Activated effector memory CD4-positive, alpha-beta T cell treated with Interleukin-2 at 50 U/mL for 16 hours (primary cell): ENCODE measurements around the gene FER.
"Not testable (repeated sequence)": the region's sequence is repeated elsewhere in the genome, so short reads cannot be mapped to it uniquely, and the experiment has no call there.

Source experiments
- DNase-seq: peaks from one replicate; pipeline ENCODE4 v3.0.0-alpha.2; 2020

FER gene

DNA sequence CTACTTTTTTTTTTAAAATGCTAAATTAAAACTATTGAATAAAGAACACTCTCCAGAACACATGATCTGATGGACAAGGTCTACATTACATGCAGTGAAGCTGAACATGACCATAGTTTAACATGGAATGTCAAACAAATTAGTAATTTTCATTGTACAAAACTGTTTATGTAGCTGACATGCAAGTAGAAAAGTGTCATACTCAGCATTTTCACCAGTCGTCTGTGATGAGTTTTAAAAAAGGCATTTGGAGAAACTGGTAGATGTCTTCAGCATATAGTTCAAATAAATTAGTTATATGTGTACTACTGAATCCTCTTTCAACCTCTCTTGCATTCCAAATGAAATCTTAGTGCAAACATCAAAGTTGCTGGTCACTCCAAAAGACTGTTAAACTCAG, 301.9 kb downstream of the FER start:
- DNase-seq, result no peak

DNA sequence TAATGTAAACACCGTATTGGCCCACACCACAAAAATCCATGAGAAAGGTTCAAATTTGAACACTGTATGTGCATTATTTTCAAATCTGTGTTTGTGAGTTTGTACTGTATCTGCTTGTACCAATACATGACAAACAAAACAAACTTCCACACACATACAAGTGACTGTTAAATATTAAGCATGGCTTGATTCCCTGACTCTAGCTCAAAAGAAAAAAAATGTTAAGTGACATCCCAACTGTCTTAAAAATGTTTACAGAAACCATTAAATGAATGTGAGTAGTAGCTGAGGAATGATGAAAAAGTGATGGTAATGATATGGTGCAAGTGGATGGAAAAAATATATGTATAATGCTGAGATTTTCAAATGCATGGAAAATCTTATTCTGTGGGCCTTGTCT, 302.6 kb downstream of the FER start:
- DNase-seq, result not testable (repeated sequence)

DNA sequence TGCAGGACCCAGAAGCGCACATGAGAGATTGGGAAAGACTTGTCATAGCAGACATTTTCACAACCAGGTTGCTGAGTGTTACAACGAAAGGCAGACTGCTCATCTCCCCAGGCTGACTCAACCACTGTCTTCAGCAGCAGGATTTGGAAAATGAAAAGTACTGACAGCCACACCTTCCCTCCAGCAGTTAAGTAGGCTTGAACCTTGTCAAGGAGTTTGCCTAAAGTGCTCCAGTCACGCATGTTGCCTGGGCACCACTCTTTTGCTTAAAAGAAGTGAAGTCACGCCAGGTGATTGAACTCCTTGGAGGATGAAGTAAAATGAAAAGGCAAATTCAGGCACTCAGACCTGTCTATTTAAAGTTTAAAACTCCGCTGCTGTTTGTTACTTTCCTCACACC, 304.5 kb downstream of the FER start:
- not testable (repeated sequence) for DNase-seq

DNA sequence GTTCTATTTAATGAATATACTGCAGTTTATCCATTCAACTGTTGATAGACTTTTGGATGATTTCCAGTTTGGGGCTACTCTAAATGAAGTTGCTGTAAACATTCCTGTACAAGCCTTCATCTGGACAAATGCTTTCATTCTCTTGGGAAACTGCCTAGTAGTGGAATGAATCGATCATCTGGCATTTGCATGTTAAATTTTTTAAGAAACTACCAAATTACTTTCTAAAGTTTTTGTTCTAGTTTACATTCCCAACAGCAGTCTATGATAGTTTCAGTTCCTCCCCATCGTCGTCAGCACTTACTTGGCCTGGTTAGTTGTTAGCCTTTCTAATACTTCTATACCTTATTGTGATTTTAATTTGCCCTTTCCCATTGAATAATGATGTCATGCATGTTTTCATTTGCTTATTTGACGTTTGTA, 306.3 kb downstream of the FER start:
- DNase-seq, result no peak

DNA sequence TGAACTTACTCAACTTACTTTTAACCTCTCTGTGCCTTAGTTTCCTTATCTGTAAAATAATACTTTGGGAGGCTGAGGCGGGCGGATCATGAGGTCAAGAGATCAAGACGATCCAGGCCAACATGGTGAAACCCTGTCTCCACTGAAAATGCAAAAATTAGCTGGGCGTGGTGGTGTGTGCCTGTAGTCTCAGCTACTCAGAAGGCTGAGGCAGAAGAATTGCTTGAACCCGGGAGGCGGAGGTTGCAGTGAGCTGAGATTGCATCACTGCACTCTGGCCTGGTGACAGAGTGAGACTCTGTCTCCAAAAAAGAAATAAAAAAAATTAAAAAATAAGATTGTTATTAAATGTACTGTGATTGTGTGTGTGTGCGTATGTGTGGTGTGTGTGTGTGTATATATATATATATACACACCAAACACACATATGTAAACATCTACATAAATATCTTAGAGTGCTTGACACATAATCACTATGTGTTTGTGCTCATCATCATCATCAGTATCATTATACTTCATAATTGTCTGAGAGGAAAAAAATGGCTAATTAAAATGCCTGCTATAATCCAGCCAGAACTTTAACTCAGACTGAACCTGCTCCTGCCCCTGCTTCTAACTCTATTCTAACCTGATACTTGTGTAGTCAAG, 312.8 kb downstream of the FER start:
- no peak for DNase-seq

DNA sequence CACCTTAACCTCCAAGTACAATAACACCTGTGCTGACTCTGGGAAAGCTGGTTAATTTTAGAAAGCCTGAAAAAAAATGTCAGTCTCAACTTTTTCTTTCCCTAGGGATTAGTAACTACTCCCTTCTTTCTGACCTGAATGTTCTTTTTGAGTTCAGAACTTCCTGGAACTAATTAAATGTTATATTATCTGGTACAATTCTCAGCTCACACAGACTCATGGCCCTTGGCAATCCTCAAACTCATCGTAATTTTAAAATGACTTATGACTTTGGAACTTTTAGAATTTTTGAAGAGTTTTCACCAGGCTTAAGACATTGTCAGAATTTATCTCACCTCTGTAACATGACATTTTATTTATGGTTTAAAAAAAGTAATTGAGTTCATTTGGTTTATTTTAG, 315.0 kb downstream of the FER start:
- DNase-seq, result no peak

DNA sequence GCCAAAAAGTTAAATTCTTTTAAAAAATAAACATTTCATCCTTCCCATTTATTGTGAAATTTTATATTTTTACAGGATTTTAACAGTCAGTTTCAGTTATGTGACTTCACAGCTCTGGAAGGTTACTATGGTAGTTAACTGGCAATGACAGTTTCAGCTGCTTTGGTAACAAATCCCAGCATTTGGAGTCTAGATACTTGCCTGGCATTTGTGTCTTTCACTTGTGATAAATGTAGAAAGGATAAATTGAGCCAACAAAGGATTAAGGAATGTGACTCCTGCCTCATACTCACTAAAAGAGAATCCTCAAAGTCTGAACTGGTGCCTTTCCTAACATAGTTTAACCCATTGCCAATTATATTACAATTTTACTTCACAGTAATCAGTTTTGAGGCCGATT, 315.5 kb downstream of the FER start:
- no peak for DNase-seq

DNA sequence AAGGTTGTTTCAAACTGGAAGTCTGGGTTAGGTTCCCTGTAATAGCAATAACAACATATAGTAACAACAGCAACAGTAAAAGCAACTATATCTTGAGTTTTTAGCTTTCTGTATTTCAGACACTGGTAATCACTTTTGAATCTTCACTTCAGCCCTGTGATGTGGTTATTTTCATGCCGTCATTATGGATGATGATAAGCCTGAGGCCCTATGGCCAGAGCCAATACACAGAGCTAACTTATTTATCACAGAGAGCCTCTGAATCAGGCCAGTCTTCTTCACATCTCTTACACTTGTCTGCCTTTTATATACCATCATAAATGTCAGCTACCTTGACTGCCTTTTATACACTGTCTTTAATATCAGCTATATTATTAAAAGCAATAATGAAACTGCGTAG, 329.0 kb downstream of the FER start:
- DNase-seq, result no peak

DNA sequence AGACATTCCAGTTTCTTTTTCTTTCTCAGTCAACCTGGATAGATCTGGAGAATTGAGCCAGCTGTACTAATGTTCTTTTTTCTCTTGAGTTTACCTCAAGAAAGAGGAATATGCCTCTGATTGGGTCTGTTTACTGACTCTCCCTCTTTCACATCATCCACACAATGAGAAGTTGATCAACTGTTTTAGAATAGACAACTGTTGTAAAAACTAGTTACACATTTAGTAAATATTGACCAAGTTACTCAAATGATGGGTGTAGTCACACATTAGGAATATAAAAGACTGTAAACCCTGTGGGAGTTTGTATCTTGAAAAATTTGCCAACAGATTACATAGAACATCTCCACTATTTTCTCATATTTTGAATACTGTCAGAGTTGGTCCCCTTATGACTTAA, 330.8 kb downstream of the FER start:
- no peak for DNase-seq

DNA sequence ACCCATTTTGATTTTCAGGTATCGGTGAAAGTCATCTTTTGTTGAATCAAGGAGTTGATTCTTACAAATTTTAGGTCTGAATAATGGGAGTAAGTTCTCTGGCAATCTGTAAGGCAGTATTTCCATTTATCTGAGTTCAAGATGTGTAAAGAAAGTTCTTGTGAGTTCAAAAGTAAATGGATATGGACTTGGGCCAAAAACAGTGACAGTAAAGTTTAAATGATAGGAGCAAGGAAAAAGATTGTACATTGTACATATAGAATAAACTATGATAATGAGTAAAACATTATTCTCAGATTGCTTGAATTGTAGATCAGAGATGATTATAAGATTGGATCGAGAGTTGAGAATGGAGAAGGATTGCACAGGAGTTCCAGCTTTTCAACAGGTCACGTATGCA, 332.8 kb downstream of the FER start:
- DNase-seq, result no peak

DNA sequence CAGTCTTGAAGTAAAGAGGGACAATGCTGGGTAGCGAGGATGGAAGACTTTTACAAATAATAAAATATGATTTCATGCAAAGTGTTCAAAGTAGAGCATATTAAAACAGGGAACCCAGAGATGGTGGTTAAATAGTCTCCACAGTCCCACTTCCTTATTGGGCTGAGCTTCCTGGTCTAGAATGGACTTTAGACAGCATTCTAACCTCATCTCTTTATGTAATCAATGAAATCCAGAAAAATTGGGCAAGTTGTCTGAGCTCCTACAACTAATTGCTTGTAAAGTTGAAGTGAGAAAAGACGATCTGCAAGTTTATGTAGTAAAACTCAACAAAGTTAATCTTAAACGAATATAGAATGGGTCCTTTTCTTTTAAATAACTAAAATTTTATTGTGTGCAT, 333.2 kb downstream of the FER start:
- no peak for DNase-seq

DNA sequence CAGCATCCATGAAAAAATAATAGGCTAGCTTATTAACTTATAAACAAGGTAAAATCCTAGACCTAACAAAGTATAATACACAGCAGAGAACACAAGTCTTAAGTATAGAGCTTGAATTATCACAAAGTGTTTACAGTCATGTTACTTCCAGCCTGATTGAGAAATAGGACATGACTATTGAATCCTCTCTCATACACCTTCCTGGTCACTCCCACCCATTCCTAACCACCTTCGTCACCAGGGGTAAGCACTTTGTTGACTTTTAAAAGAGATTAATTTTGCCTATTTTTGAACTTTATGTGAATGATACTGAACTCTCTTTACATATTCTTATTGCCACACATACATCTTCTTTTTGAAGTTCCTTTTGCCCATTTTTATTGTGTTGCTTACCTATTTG, 336.2 kb downstream of the FER start:
- DNase-seq, result no peak

DNA sequence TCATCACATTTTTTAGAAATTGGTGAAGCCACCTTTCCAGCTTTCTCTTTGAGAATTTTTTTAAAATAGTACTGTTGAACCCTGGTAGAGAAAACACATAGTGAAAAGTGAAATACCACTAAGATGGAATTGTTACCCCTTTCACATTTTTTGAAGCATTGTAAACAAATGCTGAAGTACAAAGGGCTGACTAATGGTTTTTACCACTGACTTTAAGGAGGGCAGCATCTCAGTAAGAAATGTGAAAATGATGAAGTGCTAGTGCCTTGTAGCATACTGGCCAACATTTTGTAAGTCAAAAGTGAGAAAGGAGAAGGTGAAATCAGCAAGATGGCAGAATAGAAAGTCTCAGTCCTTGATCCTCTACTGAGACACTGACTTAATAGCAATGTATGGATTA, 341.5 kb downstream of the FER start:
- no peak for DNase-seq

DNA sequence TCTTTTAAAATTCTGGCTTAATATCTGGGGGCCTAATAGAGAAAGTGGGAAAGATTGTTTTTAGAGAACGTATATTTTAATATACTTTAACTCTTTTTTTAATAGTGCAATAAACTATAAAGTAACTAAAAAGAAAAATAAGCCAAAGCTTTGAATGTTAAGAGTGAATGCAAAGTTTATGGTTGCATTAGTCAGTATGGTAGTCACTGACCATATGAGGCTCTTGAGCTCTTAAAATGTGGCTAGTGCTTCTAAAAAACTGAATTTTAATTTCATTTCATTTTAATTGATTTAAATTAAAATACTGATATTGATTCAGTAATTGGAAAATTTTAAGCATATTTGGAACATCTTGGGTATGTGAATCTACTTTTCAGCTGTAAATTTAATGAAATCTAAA, 351.4 kb downstream of the FER start:
- DNase-seq, result no peak

DNA sequence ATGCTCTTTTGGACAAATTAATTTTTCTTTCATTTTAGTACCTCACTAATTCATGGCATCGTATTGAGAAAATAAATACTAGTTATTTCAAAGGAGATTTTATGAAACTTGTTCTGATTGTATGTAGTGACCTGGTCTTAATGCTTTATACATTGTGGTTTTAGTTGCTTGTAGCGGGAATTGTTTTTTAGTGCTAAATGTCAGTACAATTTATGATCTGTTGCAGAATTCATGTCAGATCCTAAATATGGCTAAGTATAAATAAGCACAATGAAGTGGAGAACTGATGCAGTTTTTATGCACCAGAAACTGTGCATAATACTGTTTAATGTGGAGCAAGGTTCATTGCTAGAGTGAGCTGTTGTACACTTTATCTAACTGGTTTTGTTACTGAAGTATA, 353.3 kb downstream of the FER start:
- DNase-seq, result no peak

DNA sequence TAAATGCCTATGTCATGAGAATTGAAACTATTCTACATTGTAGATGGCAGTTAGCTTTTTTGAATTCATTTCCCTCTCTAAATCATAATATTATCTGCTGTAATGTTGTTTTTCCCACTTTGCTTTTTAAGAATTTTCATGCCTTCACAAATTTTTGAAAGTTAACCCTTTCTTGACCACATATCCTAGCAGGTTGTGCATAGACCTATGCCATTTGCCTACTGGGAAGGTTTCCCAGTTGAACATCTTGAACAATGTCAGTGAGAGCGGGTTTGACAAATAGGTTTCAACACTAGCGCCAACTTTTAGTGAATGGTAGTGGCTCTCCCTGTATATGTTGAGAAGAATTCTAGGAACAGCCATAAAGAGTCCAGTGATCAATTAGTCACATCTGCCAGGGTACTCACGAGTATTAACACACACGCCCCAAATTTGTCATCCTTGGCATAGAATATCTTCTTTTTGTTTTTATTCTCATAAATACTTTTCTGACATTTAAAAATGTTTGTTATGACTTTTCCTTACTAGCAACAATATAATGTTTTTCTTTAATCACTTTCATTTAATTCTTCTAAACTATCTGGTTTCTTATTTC, 354.5 kb downstream of the FER start:
- no peak for DNase-seq

DNA sequence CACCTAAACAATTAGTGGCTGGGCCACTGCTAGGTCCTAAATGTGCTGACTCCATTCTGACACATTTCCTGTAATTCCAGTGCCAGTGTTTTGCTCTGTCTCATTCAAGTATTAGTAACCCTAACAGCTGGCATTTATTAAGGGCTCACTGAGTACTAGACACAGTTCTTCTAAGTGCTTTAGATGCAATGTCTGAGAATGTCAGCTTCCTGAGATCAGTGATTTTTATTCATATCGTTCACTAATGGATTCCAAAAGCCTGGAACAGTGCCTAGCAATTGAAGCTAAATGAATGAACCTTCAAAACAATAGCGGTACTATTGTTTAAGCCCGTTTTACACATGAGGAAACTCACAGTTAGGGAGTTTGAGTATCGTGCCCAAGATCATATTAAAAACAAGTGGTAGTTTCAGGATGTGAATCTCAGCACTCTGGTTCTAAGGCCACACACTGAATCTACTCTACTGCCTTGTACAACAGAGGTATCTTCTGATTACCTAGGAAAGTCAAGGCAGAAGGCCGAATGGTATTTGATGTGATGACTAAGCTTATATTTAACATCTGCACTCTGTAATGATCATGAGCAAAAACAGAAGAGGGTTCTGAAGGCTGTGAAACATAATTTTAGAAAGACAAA, 358.1 kb downstream of the FER start:
- DNase-seq, result no peak

DNA sequence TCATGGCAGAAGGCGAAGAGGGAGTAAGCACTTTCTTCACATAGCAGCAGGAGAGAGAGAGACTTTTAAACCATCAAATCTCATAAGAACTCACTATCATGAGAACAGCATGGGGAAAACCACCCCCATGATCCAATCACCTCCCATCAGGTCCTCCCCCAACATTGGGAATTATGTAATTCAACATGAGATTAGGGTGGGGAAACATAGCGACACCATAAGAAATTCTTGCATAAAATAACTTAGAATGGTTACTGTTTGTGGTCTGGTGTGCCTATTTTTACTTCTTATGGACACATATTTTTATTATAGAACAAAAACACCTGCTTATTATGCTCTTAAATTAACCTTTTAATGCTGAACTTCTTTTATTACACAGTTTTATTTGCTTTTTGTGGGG, 364.0 kb downstream of the FER start:
- no peak for DNase-seq

DNA sequence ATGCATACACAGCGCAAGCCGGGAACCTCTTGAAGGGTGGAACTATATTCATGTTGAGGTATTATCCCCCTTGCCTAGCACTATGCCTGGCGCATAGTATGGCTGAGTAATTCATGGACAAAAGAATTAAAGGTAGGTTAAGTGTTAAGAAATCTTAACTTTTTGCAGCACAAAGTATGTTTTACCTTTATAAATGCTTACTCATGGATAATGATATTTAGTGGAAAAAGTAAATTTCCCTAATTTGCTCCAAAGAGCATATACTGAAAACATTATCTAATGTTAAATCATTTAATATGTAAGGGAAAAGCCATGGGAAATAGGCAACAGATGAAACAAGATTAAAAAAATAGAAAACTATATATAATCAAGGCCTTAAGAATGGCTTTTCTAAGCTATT, 365.9 kb downstream of the FER start:
- DNase-seq, result no peak

DNA sequence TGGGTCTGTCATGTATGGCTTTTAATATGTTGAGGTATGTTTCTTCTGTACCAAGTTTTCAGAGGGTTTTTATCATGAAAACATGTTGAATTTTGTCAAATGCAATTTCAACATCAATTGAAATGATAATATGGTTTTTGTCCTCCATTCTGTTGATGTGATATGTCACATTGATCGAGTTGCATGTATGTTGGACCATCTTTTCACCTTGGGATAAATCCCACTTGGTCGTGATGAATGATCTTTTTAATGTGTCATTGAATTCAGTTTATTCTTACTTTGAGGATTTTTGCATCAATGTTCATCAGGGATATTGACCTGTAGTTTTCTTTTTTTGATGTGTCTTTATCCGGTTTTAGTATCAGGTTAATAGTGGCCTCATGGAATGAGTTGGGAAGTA, 373.5 kb downstream of the FER start:
- no peak for DNase-seq

DNA sequence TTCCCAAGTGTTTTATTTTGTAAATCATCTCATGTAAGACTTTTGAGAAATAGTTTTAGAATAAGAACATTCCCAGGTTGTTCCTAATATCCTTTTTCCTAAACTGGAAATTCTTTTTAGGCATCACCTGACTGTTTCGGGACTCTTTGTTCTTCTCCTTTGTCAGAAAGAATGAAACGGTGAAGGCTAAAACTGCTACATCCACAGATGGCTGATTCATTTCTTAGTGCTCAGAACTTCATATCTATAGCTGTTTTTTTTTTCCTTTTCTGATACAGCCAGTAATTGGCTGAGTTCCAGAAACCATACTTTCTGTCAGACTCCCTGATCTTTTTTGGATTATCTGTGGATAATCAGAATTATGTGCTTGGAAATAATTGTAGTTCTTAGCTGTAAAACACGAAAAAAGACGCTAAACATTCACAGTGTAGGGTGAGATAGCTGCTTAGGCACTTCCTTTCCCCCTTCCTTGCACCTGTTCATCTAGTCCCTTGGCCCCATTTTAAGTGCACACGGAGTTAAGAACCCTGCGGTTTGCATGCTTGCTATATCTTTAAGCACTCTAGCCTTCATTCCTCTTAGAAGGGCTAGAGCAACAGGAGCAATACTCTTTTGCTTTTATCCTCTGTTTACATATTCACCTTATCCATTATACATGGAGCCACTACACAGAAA, 378.2 kb downstream of the FER start:
- DNase-seq, result no peak

DNA sequence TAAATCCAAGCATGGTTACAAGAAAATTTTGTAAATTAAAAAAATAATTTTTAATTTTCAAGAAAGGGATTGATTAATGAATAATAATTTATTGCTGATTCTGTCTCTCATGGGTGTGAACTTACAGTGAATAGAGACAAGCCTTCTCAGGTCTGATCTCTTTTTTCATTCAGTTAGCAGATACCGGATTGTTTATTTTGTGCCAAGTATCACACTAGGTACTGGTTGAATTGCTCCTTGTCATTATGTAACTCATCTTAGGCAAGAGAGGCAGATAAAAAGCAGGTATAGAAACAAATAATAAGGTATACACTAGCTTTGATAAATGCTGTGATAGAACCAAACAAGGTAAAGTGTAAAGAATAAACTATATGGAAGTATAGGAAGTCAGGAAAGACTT, 378.8 kb downstream of the FER start:
- DNase-seq, result no peak

DNA sequence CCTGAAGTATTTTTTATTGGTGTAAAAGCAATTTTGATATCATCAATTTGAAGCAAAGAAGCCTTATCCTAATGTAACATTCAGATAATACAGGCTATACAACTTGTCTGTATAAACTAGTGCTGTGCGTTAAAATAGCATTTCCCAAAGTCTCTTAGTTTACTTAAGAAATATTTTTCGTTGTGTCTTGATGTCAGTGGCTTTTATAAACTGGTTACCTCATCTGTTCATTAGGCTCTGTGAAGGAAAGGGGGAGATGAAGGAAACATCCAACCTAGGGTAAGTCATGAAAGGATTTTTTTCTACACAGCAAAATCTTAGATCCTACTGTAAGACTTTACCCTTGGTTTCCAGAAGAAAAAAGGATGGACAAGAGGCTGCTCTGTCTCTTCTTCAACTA, 389.2 kb downstream of the FER start:
- DNase-seq, result no peak
